HG02973 (cell line): ENCODE measurements around the gene CD79B.

Experiments used
- ATAC-seq: cut with Tn5 transposase; IDR thresholded peaks from one replicate; pipeline ENCODE4 v1.9.1; 2021; ENCODE audit warnings: moderate library complexity; ENCODE audit not compliant: unreplicated experiment

Gene CD79B

GRCh38 chr17:63954402-63955063 lies 22.4 kb upstream of the CD79B start:
- ATAC-seq = peak; percentile 39

GRCh38 chr17:63950940-63951907 lies 19.1 kb upstream of the CD79B start:
- ATAC-seq = no peak

- no peak for ATAC-seq
Measured at GRCh38 chr17:63949576-63950250, 17.6 kb upstream of the CD79B start.

- ATAC-seq = no peak
Measured at GRCh38 chr17:63948521-63948920, 16.4 kb upstream of the CD79B start.

- no peak for ATAC-seq
Measured at GRCh38 chr17:63947711-63948330, 15.7 kb upstream of the CD79B start.

- ATAC-seq = no peak
Measured at GRCh38 chr17:63946440-63947363, 14.6 kb upstream of the CD79B start.

GRCh38 chr17:63945784-63946439 lies 13.8 kb upstream of the CD79B start:
- ATAC-seq = no peak

GRCh38 chr17:63944736-63945499 lies 12.8 kb upstream of the CD79B start:
- ATAC-seq = no peak

GRCh38 chr17:63943745-63944144 lies 11.6 kb upstream of the CD79B start:
- no peak for ATAC-seq

GRCh38 chr17:63942309-63942985 lies 10.3 kb upstream of the CD79B start:
- no peak for ATAC-seq

GRCh38 chr17:63941751-63942150 lies 9.6 kb upstream of the CD79B start:
- ATAC-seq = no peak

GRCh38 chr17:63941162-63941561 lies 9.0 kb upstream of the CD79B start:
- ATAC-seq = no peak

- no peak for ATAC-seq
Measured at GRCh38 chr17:63940584-63940983, 8.5 kb upstream of the CD79B start.

- ATAC-seq = no peak
Measured at GRCh38 chr17:63939884-63940283, 7.8 kb upstream of the CD79B start.

GRCh38 chr17:63939401-63939800 lies 7.3 kb upstream of the CD79B start:
- no peak for ATAC-seq

- no peak for ATAC-seq
Measured at GRCh38 chr17:63937920-63938319, 5.8 kb upstream of the CD79B start.

- no peak for ATAC-seq
Measured at GRCh38 chr17:63937319-63937718, 5.2 kb upstream of the CD79B start.
